Fibroblast of pulmonary artery (primary cell): ENCODE results near the gene FRAS1.

Source experiments
- DNase-seq: peaks from one replicate; pipeline ENCODE4 v3.0.0-alpha.2; 2010; ENCODE audit warnings: low read depth
- H3K4me3 ChIP-seq: replicated peaks from 2 replicates; pipeline ENCODE4 v1.5.1; 2011; ENCODE audit warnings: low read depth, mild to moderate bottlenecking, control low read depth, low read length, moderate library complexity
- CTCF ChIP-seq: IDR thresholded peaks from 2 replicates; pipeline ENCODE4 v1.5.1; 2011; ENCODE audit warnings: mild to moderate bottlenecking, control low read depth, low read length, inconsistent platforms; ENCODE audit errors: missing control alignments

FRAS1 gene

GRCh38 chr4:78222575-78223186 is 165.6 kb downstream of the FRAS1 start:
- H3K4me3 ChIP-seq = no peak overlapping the region
- TF ChIP-seq CTCF = no peak

GRCh38 chr4:78225236-78225635 is 168.1 kb downstream of the FRAS1 start:
- no peak for TF ChIP-seq CTCF
- H3K4me3 ChIP-seq = no peak overlapping the region
- no peak for DNase-seq

More at GRCh38 chr4:78222575-78223186, 165.6 kb downstream of the FRAS1 start:
- no peak for DNase-seq

- DNase-seq = no peak
- H3K4me3 ChIP-seq = no peak overlapping the region
- TF ChIP-seq CTCF = no peak
These were observed 169.2 kb downstream of the FRAS1 start for GRCh38 chr4:78226279-78226678.

GRCh38 chr4:78227411-78228057 is 170.4 kb downstream of the FRAS1 start:
- no peak for TF ChIP-seq CTCF
- no peak for DNase-seq
- no peak overlapping the region for H3K4me3 ChIP-seq

GRCh38 chr4:78235800-78236199 is 178.7 kb downstream of the FRAS1 start:
- DNase-seq = no peak
- H3K4me3 ChIP-seq = no peak overlapping the region
- no peak for TF ChIP-seq CTCF

GRCh38 chr4:78237360-78237759 is 180.2 kb downstream of the FRAS1 start:
- DNase-seq = no peak
- H3K4me3 ChIP-seq = no peak overlapping the region
- no peak for TF ChIP-seq CTCF

- H3K4me3 ChIP-seq = no peak overlapping the region
- no peak for TF ChIP-seq CTCF
- no peak for DNase-seq
These were observed 184.9 kb downstream of the FRAS1 start for GRCh38 chr4:78242071-78242470.
